GM21381 (cell line): ENCODE measurements around the gene METTL16.
"Not testable (repeated sequence)": the region's sequence is repeated elsewhere in the genome, so short reads cannot be mapped to it uniquely, and the experiment has no call there.

ENCODE experiments used
- ATAC-seq: cut with Tn5 transposase; IDR thresholded peaks from one replicate; pipeline ENCODE4 v1.9.1; 2021; ENCODE audit warnings: mild to moderate bottlenecking, moderate library complexity; ENCODE audit not compliant: unreplicated experiment

Gene METTL16

GRCh38 chr17:2453866-2454265, 57.8 kb downstream of the METTL16 start:
- no peak for ATAC-seq

GRCh38 chr17:2453325-2453724, 58.4 kb downstream of the METTL16 start:
- no peak for ATAC-seq

- ATAC-seq: no peak
Measured at GRCh38 chr17:2452216-2452750, 59.4 kb downstream of the METTL16 start.

GRCh38 chr17:2450016-2450650, 61.6 kb downstream of the METTL16 start:
- ATAC-seq: no peak

- no peak for ATAC-seq
Measured at GRCh38 chr17:2449486-2449885, 62.2 kb downstream of the METTL16 start.

GRCh38 chr17:2447479-2447878, 64.2 kb downstream of the METTL16 start:
- not testable (repeated sequence) for ATAC-seq

GRCh38 chr17:2445638-2446037, 66.0 kb downstream of the METTL16 start:
- no peak for ATAC-seq

- no peak for ATAC-seq
Measured at GRCh38 chr17:2444382-2444781, 67.3 kb downstream of the METTL16 start.

- no peak for ATAC-seq
Measured at GRCh38 chr17:2442166-2442565, 69.5 kb downstream of the METTL16 start.

GRCh38 chr17:2440930-2441329, 70.8 kb downstream of the METTL16 start:
- no peak for ATAC-seq

GRCh38 chr17:2439997-2440396, 71.7 kb downstream of the METTL16 start:
- ATAC-seq: not testable (repeated sequence)

GRCh38 chr17:2438823-2439222, 72.9 kb downstream of the METTL16 start:
- ATAC-seq: no peak

- no peak for ATAC-seq
Measured at GRCh38 chr17:2436316-2436905, 75.3 kb downstream of the METTL16 start.

GRCh38 chr17:2435862-2436261, 75.8 kb downstream of the METTL16 start:
- ATAC-seq: no peak

- no peak for ATAC-seq
Measured at GRCh38 chr17:2435181-2435741, 76.4 kb downstream of the METTL16 start.

GRCh38 chr17:2433696-2434095, 78.0 kb downstream of the METTL16 start:
- no peak for ATAC-seq

- no peak for ATAC-seq
Measured at GRCh38 chr17:2427910-2428309, 83.8 kb downstream of the METTL16 start.

- no peak for ATAC-seq
Measured at GRCh38 chr17:2427215-2427614, 84.5 kb downstream of the METTL16 start.

GRCh38 chr17:2423271-2423670, 88.4 kb downstream of the METTL16 start:
- ATAC-seq: no peak

- no peak for ATAC-seq
Measured at GRCh38 chr17:2421315-2422147, 90.2 kb downstream of the METTL16 start.

- ATAC-seq: no peak
Measured at GRCh38 chr17:2420176-2420575, 91.5 kb downstream of the METTL16 start.
